Measurements from ENCODE around the gene ECT2L.

ECT2L gene

DNA sequence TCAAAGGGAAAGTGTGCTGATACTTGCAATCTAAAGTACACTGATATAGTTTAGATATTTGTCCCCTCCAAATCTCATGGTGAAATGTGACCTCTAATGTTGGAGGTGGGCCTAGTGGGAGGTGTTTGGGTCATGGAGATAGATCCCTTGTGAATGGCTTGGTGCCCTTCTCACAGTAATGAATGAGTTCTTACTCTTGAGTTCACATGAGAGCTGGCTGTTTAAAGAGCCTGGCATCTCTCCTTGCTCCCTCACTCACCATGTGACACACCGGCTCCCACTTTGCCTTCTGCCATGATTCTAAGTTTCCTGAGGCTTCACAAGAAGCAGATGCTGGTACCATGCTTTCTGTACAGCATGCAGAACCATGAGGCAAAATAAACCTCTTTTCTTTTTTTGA, 114.1 kb downstream of the ECT2L start:
- no peak overlapping the region for H3K4me3 ChIP-seq (ENCODE audit: low read length)
- TF ChIP-seq, protein P1, sequence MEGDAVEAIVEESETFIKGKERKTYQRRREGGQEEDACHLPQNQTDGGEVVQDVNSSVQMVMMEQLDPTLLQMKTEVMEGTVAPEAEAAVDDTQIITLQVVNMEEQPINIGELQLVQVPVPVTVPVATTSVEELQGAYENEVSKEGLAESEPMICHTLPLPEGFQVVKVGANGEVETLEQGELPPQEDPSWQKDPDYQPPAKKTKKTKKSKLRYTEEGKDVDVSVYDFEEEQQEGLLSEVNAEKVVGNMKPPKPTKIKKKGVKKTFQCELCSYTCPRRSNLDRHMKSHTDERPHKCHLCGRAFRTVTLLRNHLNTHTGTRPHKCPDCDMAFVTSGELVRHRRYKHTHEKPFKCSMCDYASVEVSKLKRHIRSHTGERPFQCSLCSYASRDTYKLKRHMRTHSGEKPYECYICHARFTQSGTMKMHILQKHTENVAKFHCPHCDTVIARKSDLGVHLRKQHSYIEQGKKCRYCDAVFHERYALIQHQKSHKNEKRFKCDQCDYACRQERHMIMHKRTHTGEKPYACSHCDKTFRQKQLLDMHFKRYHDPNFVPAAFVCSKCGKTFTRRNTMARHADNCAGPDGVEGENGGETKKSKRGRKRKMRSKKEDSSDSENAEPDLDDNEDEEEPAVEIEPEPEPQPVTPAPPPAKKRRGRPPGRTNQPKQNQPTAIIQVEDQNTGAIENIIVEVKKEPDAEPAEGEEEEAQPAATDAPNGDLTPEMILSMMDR (IDR thresholded peaks at IDR 0.05; ENCODE audit: insufficient read depth, low read depth, low read length, missing control alignments) = no peak
- DNase-seq (ENCODE audit: low read depth) = no peak

DNA sequence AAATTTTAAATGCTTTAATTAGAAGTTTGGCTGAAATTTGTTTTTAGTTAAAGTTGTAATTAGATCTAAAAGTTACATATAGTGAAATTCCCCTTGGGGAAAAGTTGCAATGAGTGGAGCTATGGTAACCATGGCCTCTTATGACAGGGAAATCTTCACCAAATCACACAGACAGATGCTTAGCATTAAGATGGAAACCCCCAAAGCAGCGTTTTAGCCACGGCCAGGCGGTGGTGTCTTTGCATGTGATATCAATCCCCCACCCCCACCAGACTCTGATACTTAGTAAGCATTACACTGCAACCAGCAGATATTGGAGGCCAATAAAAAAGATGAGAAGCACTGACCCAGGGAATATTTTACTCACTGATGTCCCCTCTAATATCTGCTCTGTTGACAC, 116.4 kb downstream of the ECT2L start:
- H3K4me3 ChIP-seq (ENCODE audit: low read length) = no peak overlapping the region
- TF ChIP-seq, protein P1 (IDR thresholded peaks at IDR 0.05; ENCODE audit: insufficient read depth, low read depth, low read length, missing control alignments) = no peak
- DNase-seq (ENCODE audit: low read depth) = no peak

DNA sequence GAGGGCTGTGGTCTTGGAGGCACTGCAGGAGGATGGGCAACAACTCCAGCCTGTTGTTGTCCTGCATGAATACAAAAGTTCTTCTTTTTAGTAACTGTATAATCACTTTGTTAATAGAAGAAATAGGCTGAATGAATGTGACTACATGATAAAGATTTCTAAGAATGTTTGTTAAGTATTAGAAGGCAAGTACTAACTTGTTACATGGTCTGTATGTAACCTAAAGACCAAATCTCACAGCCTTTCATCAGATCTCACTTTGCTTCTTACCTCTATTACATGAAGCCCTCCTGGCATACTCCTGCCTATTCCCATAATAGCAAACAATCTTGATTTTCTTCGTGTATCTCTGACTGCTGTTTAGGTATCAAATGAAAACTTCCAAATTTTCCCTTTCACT, 118.8 kb downstream of the ECT2L start:
- peak; percentile 67 for DNase-seq (ENCODE audit: low read depth)
- TF ChIP-seq, protein P1 (IDR thresholded peaks at IDR 0.05; ENCODE audit: insufficient read depth, low read depth, low read length, missing control alignments) = no peak
- no peak overlapping the region for H3K4me3 ChIP-seq (ENCODE audit: low read length)

DNA sequence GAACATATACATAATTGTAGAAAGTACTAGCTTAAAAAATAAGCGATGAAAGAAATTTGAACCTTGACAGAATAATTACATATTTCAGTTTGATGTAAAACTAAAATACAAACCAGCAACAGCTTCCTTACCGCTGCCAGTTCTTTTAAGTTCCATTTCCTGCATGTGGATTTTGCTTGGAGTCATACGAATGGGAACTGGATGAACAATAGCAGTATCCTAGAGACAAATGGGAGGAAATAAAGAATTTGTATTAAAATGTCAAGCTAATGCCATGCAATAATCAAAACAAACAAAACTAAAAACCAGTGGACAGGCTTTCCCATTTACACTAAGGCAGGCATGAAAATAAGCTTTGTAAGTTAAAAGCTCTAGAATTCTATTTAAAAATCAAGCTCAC, 125.0 kb downstream of the ECT2L start:
- no peak for DNase-seq (ENCODE audit: low read depth)
- TF ChIP-seq, protein P1 (IDR thresholded peaks at IDR 0.05; ENCODE audit: insufficient read depth, low read depth, low read length, missing control alignments) = no peak
- no peak overlapping the region for H3K4me3 ChIP-seq (ENCODE audit: low read length)

DNA sequence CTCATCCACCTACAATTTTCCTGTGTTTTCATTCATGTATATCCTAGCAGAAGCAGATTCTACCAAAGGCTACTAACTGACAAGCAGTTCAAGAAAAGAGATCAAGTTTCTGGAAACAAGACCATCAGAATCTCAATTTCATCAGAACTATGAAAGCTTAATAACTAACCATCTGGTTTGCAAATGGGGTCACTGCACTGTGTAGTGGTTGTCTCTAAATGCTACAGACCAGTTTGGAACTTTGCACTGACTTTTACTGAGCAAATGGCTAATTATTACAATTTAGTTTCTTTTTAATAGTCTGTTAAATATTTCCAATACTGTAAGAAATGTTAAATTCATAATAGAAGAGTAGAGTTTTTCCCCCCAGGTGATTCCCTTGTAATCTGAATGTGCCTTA, 127.7 kb downstream of the ECT2L start:
- TF ChIP-seq, protein P1 (IDR thresholded peaks at IDR 0.05; ENCODE audit: insufficient read depth, low read depth, low read length, missing control alignments) = no peak
- no peak for DNase-seq (ENCODE audit: low read depth)
- no peak overlapping the region for H3K4me3 ChIP-seq (ENCODE audit: low read length)

DNA sequence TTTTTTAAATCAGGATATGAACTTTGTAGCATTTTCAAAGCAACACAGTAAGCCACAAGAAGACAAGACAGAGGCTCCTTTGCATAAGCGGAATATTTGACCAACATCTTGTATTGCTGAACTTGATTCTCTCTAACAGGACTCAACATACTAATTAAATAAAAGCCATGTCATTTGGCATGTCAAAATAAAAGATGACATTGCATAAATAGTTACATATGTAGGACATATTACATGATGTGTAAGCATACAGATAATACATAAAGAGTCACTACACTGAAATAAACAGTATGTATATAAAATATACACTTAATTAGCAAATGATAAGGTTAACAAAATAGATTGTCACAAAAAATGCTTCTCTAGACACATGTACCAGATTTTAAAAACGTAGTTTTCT, 129.9 kb downstream of the ECT2L start:
- DNase-seq (ENCODE audit: low read depth) = no peak
- TF ChIP-seq, protein P1 (IDR thresholded peaks at IDR 0.05; ENCODE audit: insufficient read depth, low read depth, low read length, missing control alignments) = no peak
- H3K4me3 ChIP-seq (ENCODE audit: low read length) = no peak overlapping the region

DNA sequence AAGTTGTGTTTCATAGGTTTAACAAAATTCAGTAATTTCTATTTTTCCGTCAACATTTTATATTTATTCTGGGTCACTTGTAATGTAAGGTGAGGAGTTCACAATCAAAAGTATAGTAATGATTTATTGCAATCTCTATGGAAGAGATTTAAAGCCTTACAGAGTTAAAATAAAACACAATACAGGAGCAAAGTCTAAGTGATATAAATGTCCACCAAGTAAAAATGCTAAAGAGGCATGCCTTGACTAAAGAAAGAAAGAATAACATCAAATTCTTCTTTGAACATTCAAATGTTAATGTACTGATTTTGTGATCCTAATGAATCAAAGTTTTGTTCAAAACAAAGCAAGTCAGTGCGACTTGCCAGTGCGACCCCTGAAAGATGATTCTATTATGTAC, 130.7 kb downstream of the ECT2L start:
- no peak overlapping the region for H3K4me3 ChIP-seq (ENCODE audit: low read length)
- no peak for DNase-seq (ENCODE audit: low read depth)
- TF ChIP-seq, protein P1 (IDR thresholded peaks at IDR 0.05; ENCODE audit: insufficient read depth, low read depth, low read length, missing control alignments) = no peak

Data from epithelial cell of esophagus (primary cell).